Peyer's patch (tissue), 4 donors: ENCODE measurements around the gene IL20RB.

Experiments used
- POLR2A ChIP-seq, 2 donors: fragments of 450-650 bp; IDR thresholded peaks; one replicate each; pipeline ENCODE4 v1.5.1; 2017; ENCODE audit warnings: antibody characterized with exemption in 2 of 2, mild to moderate bottlenecking in 2 of 2, moderate library complexity in 2 of 2
- TF ChIP-seq, protein P1 (sequence below), 6 experiments: fragments of 450-650 bp in 4 of 6; fragments of 200-600 bp in 2 of 6; sonication (generic) in 1 of 6; IDR thresholded peaks; one replicate each; pipeline ENCODE4 v1.5.1; 2017 to 2019; ENCODE audit warnings: antibody characterized with exemption in 6 of 6, mild to moderate bottlenecking in 3 of 6, moderate library complexity in 1 of 6

DNA sequence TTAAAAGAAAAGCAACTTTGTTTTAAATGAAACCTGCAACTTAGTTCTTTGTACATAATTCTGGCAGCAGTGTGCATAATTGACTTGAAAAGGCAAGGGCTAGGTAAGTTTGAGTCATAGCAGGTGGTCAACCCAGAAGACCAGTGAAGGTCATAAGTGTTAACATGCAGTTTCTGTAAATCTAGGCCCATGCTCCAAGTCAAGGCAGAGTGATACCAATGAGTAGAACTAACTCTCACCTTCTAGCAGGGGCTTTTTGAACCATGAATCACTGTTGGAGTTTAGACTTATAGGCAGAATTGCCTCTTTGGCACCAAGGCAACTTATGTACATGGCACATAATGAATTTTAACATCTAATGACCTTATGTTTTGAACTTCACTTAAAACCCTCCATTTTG is 29.5 kb upstream of the IL20RB start:
- TF ChIP-seq, protein P1, sequence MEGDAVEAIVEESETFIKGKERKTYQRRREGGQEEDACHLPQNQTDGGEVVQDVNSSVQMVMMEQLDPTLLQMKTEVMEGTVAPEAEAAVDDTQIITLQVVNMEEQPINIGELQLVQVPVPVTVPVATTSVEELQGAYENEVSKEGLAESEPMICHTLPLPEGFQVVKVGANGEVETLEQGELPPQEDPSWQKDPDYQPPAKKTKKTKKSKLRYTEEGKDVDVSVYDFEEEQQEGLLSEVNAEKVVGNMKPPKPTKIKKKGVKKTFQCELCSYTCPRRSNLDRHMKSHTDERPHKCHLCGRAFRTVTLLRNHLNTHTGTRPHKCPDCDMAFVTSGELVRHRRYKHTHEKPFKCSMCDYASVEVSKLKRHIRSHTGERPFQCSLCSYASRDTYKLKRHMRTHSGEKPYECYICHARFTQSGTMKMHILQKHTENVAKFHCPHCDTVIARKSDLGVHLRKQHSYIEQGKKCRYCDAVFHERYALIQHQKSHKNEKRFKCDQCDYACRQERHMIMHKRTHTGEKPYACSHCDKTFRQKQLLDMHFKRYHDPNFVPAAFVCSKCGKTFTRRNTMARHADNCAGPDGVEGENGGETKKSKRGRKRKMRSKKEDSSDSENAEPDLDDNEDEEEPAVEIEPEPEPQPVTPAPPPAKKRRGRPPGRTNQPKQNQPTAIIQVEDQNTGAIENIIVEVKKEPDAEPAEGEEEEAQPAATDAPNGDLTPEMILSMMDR (IDR thresholded peaks at IDR 0.05) = no peak
- TF ChIP-seq POLR2A (IDR thresholded peaks at IDR 0.05) = no peak
